Small intestine (tissue), 7 donors: ENCODE data around the gene NFIX. TPM values are rescaled to one million over a fixed set of nuclear protein-coding genes. Genes with fewer than 3 reads are reported as not detected.

Experiments
- DNase-seq, 2 donors: peaks; one replicate each; pipeline versions ENCODE4 v3.0.0 to v3.0.0-alpha.2; 2013
- FAIRE-seq: peaks from 2 replicates; lab custom pipeline; 2012; peaks lifted over from hg19 to GRCh38; lab: Jason Lieb, UNC
- H3K27ac ChIP-seq, 3 donors: one replicate each; pipeline ENCODE4 v1.5.1; 2013; ENCODE audit warnings: low read length in 2 of 3, mild to moderate bottlenecking in 2 of 3, control low read depth in 1 of 3, inconsistent platforms in 1 of 3, low read depth in 1 of 3, moderate library complexity in 1 of 3
- H3K27me3 ChIP-seq, 3 donors: one replicate each; pipeline ENCODE4 v1.6.1; 2013; ENCODE audit warnings: low read length in 3 of 3, inconsistent platforms in 1 of 3; ENCODE audit not compliant: control insufficient read depth in 3 of 3, insufficient read depth in 3 of 3
- H3K36me3 ChIP-seq, 3 donors: one replicate each; pipeline ENCODE4 v1.6.1; 2013; ENCODE audit warnings: low read length in 3 of 3, inconsistent platforms in 1 of 3, low read depth in 1 of 3, mild to moderate bottlenecking in 1 of 3, moderate library complexity in 1 of 3; ENCODE audit not compliant: control insufficient read depth in 3 of 3, insufficient read depth in 2 of 3
- H3K4me1 ChIP-seq, 3 donors: one replicate each; pipeline ENCODE4 v1.6.1; 2013; ENCODE audit warnings: low read length in 2 of 3, inconsistent platforms in 1 of 3, low read depth in 1 of 3, mild to moderate bottlenecking in 1 of 3, moderate library complexity in 1 of 3; ENCODE audit not compliant: control insufficient read depth in 3 of 3, insufficient read depth in 2 of 3
- H3K4me3 ChIP-seq, 3 donors: one replicate each; pipeline ENCODE4 v1.5.1; 2013; ENCODE audit warnings: low read length in 3 of 3, control low read depth in 1 of 3, inconsistent platforms in 1 of 3, low read depth in 1 of 3, mild to moderate bottlenecking in 1 of 3, moderate library complexity in 1 of 3
- H3K9me3 ChIP-seq, 2 donors: one replicate each; pipeline ENCODE4 v1.6.1; 2013; ENCODE audit warnings: low read depth in 1 of 2, low read length in 1 of 2; ENCODE audit not compliant: control insufficient read depth in 2 of 2, insufficient read depth in 1 of 2
- WGBS, 3 donors: extraction: QIAGEN DNeasy Blood & Tissue Kit; methylation state at CpG; one replicate each; pipeline ENCODE4 v1.1.7; 2013; 5-methylcytosine and 5-hydroxymethylcytosine counted together
- polyA plus RNA-seq, 4 donors: library from polyadenylated mRNA; stranded (reverse) in 3 of 4; unstranded in 1 of 4; fragments of 200-250 nt in 3 of 4; fragments of 120-200 nt in 1 of 4; gene quantifications; one replicate each; pipeline versions ENCODE4 v1.2.1 to v1.2.3, GENCODE V29; 2013
- donor health status: healthy with polysubstance abuse.
- donor health status: control.
- donor health status: control.
- donor health status: Bipolar disorder and iron deficiency.
- donor health status: healthy.

The NFIX gene
- polyA plus RNA-seq, 4 donors: 2.9 to 31.4 (median 10.0) TPM

- Histone ChIP-seq H3K9me3 (no peaks in the 10 kb centered on the region), H3K27ac (peak overlapping the region in 2 of 3 donors; percentile 41 to 73), H3K4me1 (peaks cover 2 to 74% (median 16%) of the 10 kb centered on the region in 3 donors), H3K4me3 (no peak overlapping the region), H3K36me3 (peaks cover 0 to 9% (median 0%) of the 10 kb centered on the region in 3 donors), H3K27me3 (peaks cover 0 to 24% (median 0%) of the 10 kb centered on the region in 3 donors)
- DNase-seq (no peak), FAIRE-seq (no peak)
- WGBS, 3 donors: 67 to 81% (median 77%) methylated on average over 12 of the region's 12 CpGs
Observed at GRCh38 chr19:13052447-13053175, 57.3 kb downstream of the NFIX start.

- peak overlapping the region in 2 of 3 donors; percentile 73 to 84 for H3K27ac ChIP-seq
- no peaks in the 10 kb centered on the region for H3K9me3 ChIP-seq
- DNase-seq: no peak
- peaks cover 0 to 24% (median 0%) of the 10 kb centered on the region in 3 donors for H3K27me3 ChIP-seq
- peaks cover 0 to 6% (median 0%) of the 10 kb centered on the region in 3 donors for H3K36me3 ChIP-seq
- 56 to 80% (median 68%) methylated on average over 3 of the region's 3 CpGs for WGBS, 3 donors
- H3K4me1 ChIP-seq: peaks cover 2 to 72% (median 16%) of the 10 kb centered on the region in 3 donors
- no peak overlapping the region for H3K4me3 ChIP-seq
- FAIRE-seq: no peak
Observed at GRCh38 chr19:13053238-13053637, 58.0 kb downstream of the NFIX start.

- peak in 1 of 2 donors; percentile 49 for DNase-seq
- FAIRE-seq: no peak
- WGBS, 3 donors: 38 to 50% (median 47%) methylated on average over 17 of the region's 17 CpGs
- Histone ChIP-seq H3K27ac (peak overlapping the region in 2 of 3 donors; percentile 73 to 84), H3K27me3 (peaks cover 0 to 24% (median 0%) of the 10 kb centered on the region in 3 donors), H3K4me1 (peaks cover 2 to 72% (median 16%) of the 10 kb centered on the region in 3 donors), H3K36me3 (peaks cover 0 to 6% (median 0%) of the 10 kb centered on the region in 3 donors), H3K4me3 (no peak overlapping the region), H3K9me3 (no peaks in the 10 kb centered on the region)
Observed at GRCh38 chr19:13053761-13054625, 58.7 kb downstream of the NFIX start.

- Histone ChIP-seq H3K27ac (peak overlapping the region in 2 of 3 donors; percentile 73 to 84), H3K4me1 (peaks cover 2 to 76% (median 16%) of the 10 kb centered on the region in 3 donors), H3K9me3 (no peaks in the 10 kb centered on the region), H3K4me3 (no peak overlapping the region), H3K27me3 (peaks cover 0 to 28% (median 0%) of the 10 kb centered on the region in 3 donors), H3K36me3 (peaks cover 0 to 6% (median 0%) of the 10 kb centered on the region in 3 donors)
- FAIRE-seq (no peak), DNase-seq (no peak)
- WGBS, 3 donors: 35 to 54% (median 40%) methylated on average over 11 of the region's 11 CpGs
Observed at GRCh38 chr19:13054626-13055212, 59.4 kb downstream of the NFIX start.

GRCh38 chr19:13055213-13056051 lies 60.2 kb downstream of the NFIX start:
- Histone ChIP-seq H3K36me3 (peaks cover 0 to 2% (median 0%) of the 10 kb centered on the region in 3 donors), H3K27ac (peak overlapping the region in 2 of 3 donors; percentile 73 to 84), H3K4me1 (peaks cover 2 to 79% (median 18%) of the 10 kb centered on the region in 3 donors), H3K9me3 (no peaks in the 10 kb centered on the region), H3K4me3 (no peak overlapping the region), H3K27me3 (peaks cover 0 to 32% (median 0%) of the 10 kb centered on the region in 3 donors)
- FAIRE-seq (no peak), DNase-seq (peak in 1 of 2 donors; percentile 69)
- WGBS, 3 donors: 18 to 27% (median 26%) methylated on average over 26 to 29 of the region's 29 CpGs

GRCh38 chr19:13056052-13056660 lies 60.9 kb downstream of the NFIX start:
- peaks cover 2 to 81% (median 20%) of the 10 kb centered on the region in 3 donors for H3K4me1 ChIP-seq
- peaks cover 0 to 37% (median 0%) of the 10 kb centered on the region in 3 donors for H3K27me3 ChIP-seq
- H3K36me3 ChIP-seq: peaks cover 0 to 2% (median 0%) of the 10 kb centered on the region in 3 donors
- FAIRE-seq (no peak), DNase-seq (peak; percentile 56 to 67)
- no peak overlapping the region for H3K4me3 ChIP-seq
- H3K27ac ChIP-seq: peak overlapping the region in 2 of 3 donors; percentile 73 to 84
- 16 to 40% (median 37%) methylated on average over 17 of the region's 17 CpGs for WGBS, 3 donors
- H3K9me3 ChIP-seq: no peaks in the 10 kb centered on the region

GRCh38 chr19:13057147-13057572 lies 61.9 kb downstream of the NFIX start:
- H3K27me3 ChIP-seq: peaks cover 0 to 42% (median 0%) of the 10 kb centered on the region in 3 donors
- no peaks in the 10 kb centered on the region for H3K36me3 ChIP-seq
- peak overlapping the region in 2 of 3 donors; percentile 1 to 73 for H3K27ac ChIP-seq
- no peak overlapping the region for H3K4me3 ChIP-seq
- H3K4me1 ChIP-seq: peaks cover 2 to 76% (median 16%) of the 10 kb centered on the region in 3 donors
- FAIRE-seq (no peak), DNase-seq (no peak)
- H3K9me3 ChIP-seq: no peaks in the 10 kb centered on the region
- 35 to 49% (median 37%) methylated on average over 15 of the region's 15 CpGs for WGBS, 3 donors
